ENCODE measurements around the gene DNAJB2.
"Not testable (repeated sequence)": the region's sequence is repeated elsewhere in the genome, so short reads cannot be mapped to it uniquely, and the experiment has no call there.

The DNAJB2 gene

DNA sequence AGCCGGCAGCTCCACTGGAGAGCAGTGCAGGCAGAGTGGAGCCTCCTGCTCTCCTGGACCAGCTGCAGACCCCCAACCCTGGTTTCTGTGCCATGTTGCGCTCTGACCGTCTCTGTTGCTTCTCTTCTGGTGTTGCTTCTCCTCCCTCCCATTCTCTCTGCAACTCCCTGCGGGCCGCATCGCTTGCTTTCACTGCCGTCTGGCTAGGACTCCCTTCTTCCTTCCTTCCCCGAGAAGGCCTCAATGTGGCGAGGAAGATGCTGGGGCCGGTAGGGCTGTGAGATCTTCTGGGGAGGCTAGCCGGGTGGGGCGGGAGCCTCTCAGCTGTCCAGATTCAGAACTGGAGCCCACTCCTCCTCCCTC is 6.2 kb downstream of the DNAJB2 start:
- no peak overlapping the region for H3K4me3 ChIP-seq (ENCODE audit: low read depth, low read length)
- no peak for TF ChIP-seq CTCF (IDR thresholded peaks at IDR 0.05; ENCODE audit: borderline replicate concordance, insufficient read depth, low read depth, low read length)

- no peak for TF ChIP-seq CTCF (IDR thresholded peaks at IDR 0.05; ENCODE audit: borderline replicate concordance, insufficient read depth, low read depth, low read length)
- H3K4me3 ChIP-seq (ENCODE audit: low read depth, low read length) = no peak overlapping the region
These were observed 6.8 kb downstream of the DNAJB2 start for GRCh38 chr2:219285894-219286425.

DNA sequence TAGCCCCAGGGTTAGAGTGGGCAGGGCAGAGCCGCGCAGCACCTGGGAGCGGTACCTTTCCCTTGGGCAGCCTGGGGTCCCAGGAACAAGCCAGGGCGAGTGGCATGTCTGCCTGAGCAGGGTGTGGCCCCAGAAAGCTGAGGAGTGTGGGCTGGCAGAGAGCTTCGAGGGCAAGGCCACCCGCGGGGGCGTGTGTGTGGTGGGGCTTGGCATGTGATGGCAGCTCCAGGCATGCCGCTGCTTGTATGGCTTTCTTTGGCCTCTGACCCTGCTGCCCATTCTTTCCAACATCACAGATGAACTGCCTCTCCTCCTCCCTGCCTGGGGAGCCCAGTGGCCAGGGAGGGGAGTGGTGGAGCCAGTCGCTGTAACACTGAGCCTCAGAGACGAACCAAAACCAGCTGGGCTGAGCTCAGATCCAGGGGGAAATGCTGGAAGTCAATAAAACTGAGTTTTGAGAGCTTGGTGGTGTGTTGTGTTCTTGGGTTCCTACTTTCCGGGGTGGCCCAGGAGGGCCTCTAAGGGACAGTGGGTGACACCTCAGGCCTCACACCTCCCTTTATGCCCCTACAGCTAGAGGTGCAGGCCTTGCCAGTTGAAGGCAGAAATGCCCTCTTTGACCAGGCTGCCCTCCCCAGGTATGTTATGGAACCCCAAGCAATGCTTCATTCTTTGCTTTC is 7.4 kb downstream of the DNAJB2 start:
- TF ChIP-seq CTCF (IDR thresholded peaks at IDR 0.05; ENCODE audit: borderline replicate concordance, insufficient read depth, low read depth, low read length) = no peak

DNA sequence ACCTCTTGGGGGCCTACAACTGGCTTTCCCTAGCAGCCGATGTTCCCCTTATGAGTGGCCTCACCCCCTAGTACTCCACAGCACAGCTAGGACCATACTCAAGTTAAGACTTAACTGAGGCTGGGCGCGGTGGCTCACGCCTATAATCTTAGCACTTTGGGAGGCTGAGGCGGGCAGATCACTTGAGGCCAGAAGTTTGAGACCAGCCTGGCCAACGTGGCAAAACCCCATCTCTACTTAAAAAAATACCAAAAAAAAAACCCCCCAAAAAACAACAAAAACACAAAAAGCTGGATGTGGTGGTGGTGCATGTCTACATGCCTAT is 7.9 kb downstream of the DNAJB2 start:
- H3K4me3 ChIP-seq (ENCODE audit: low read depth, low read length) = not testable (repeated sequence)

More for the DNA sequence above, 7.4 kb downstream of the DNAJB2 start:
- no peak overlapping the region for H3K4me3 ChIP-seq (ENCODE audit: low read depth, low read length)

GRCh38 chr2:219287580-219288265 is 8.6 kb downstream of the DNAJB2 start:
- no peak for TF ChIP-seq CTCF (IDR thresholded peaks at IDR 0.05; ENCODE audit: borderline replicate concordance, insufficient read depth, low read depth, low read length)
- H3K4me3 ChIP-seq (ENCODE audit: low read depth, low read length) = no peak overlapping the region

- H3K4me3 ChIP-seq (ENCODE audit: low read depth, low read length) = no peak overlapping the region
These were observed 10.0 kb downstream of the DNAJB2 start for GRCh38 chr2:219289195-219289536.

More at GRCh38 chr2:219289195-219289536, 10.0 kb downstream of the DNAJB2 start:
- no peak for TF ChIP-seq CTCF (IDR thresholded peaks at IDR 0.05; ENCODE audit: borderline replicate concordance, insufficient read depth, low read depth, low read length)
